ENCODE data around the gene BAK1.
A peak's percentile ranks its signal among the peaks of the same experiment; 100 is the strongest.
"Not testable (repeated sequence)": the region's sequence is repeated elsewhere in the genome, so short reads cannot be mapped to it uniquely, and the experiment has no call there.

The BAK1 gene

GRCh38 chr6:33586108-33586640 lies 6.1 kb upstream of the BAK1 start:
- DNase-seq (ENCODE audit: low spot score) = no peak

GRCh38 chr6:33585403-33586107 lies 5.5 kb upstream of the BAK1 start:
- DNase-seq (ENCODE audit: low spot score) = peak; percentile 52

GRCh38 chr6:33584700-33585402 lies 4.8 kb upstream of the BAK1 start:
- no peak for DNase-seq (ENCODE audit: low spot score)

- no peak for DNase-seq (ENCODE audit: low spot score)
Measured at GRCh38 chr6:33583591-33584155, 3.6 kb upstream of the BAK1 start.

- no peak for DNase-seq (ENCODE audit: low spot score)
Measured at GRCh38 chr6:33581186-33581585, 1.1 kb upstream of the BAK1 start.

- DNase-seq (ENCODE audit: low spot score) = peak; percentile 40
Measured at GRCh38 chr6:33578588-33579011, 1.5 kb downstream of the BAK1 start.

GRCh38 chr6:33578164-33578563 lies 1.9 kb downstream of the BAK1 start:
- peak; percentile 21 for DNase-seq (ENCODE audit: low spot score)

GRCh38 chr6:33577718-33578117 lies 2.4 kb downstream of the BAK1 start:
- DNase-seq (ENCODE audit: low spot score) = peak; percentile 62

GRCh38 chr6:33577106-33577535 lies 3.0 kb downstream of the BAK1 start:
- peak; percentile 63 for DNase-seq (ENCODE audit: low spot score)

- DNase-seq (ENCODE audit: low spot score) = no peak
Measured at GRCh38 chr6:33576668-33577067, 3.4 kb downstream of the BAK1 start.

GRCh38 chr6:33575211-33575610 lies 4.9 kb downstream of the BAK1 start:
- no peak for DNase-seq (ENCODE audit: low spot score)

GRCh38 chr6:33571637-33572316 lies 8.3 kb downstream of the BAK1 start:
- no peak for DNase-seq (ENCODE audit: low spot score)

- peak; percentile 77 for DNase-seq (ENCODE audit: low spot score)
Measured at GRCh38 chr6:33570806-33571636, 9.1 kb downstream of the BAK1 start.

- DNase-seq (ENCODE audit: low spot score) = no peak
Measured at GRCh38 chr6:33568826-33569570, 11.1 kb downstream of the BAK1 start.

- DNase-seq (ENCODE audit: low spot score) = no peak
Measured at GRCh38 chr6:33567836-33568235, 12.2 kb downstream of the BAK1 start.

GRCh38 chr6:33566182-33567084 lies 13.6 kb downstream of the BAK1 start:
- DNase-seq (ENCODE audit: low spot score) = no peak

GRCh38 chr6:33558801-33559200 lies 21.3 kb downstream of the BAK1 start:
- DNase-seq (ENCODE audit: low spot score) = no peak

- no peak for DNase-seq (ENCODE audit: low spot score)
Measured at GRCh38 chr6:33557376-33557775, 22.7 kb downstream of the BAK1 start.

- DNase-seq (ENCODE audit: low spot score) = not testable (repeated sequence)
Measured at GRCh38 chr6:33552883-33553282, 27.2 kb downstream of the BAK1 start.

GRCh38 chr6:33552252-33552651 lies 27.8 kb downstream of the BAK1 start:
- DNase-seq (ENCODE audit: low spot score) = no peak

Data from hematopoietic multipotent progenitor cell treated with erythropoietin and hydrocortisone succinate and interleukin-3 and kit ligand, for 17 days (in vitro differentiated cells).